ENCODE measurements around the gene PIK3AP1. TPM values are rescaled to one million over a fixed set of nuclear protein-coding genes. Genes with fewer than 3 reads are reported as not detected.

Gene PIK3AP1
- total RNA-seq, 1 experiment from 2014 or later, result 7.1 TPM

- no peaks in the 10 kb centered on the region for H4K20me1 ChIP-seq (ENCODE audit: insufficient read depth)
- H3K27me3 ChIP-seq (ENCODE audit: insufficient read depth, low read length), result no peaks in the 10 kb centered on the region
- ATAC-seq (no peak), DNase-seq (ENCODE audit: low read depth, low spot score) (no peak)
- no peaks in the 10 kb centered on the region for H3K36me3 ChIP-seq (ENCODE audit: control insufficient read depth in 1 of 2, insufficient read depth in 2 of 2, low read length in 2 of 2)
- no peak overlapping the region for H2AFZ ChIP-seq (ENCODE audit: low read depth, low read length, poor library complexity, severe bottlenecking)
- no peak for TF ChIP-seq RAD21 (IDR thresholded peaks at IDR 0.05; ENCODE audit: low read depth)
- no peak for TF ChIP-seq REST (IDR thresholded peaks at IDR 0.05; ENCODE audit: low read depth)
- TF ChIP-seq SP1 (IDR thresholded peaks at IDR 0.05; ENCODE audit: low read depth), result no peak
- no peak for TF ChIP-seq MAX (IDR thresholded peaks at IDR 0.05)
- TF ChIP-seq CEBPB (IDR thresholded peaks at IDR 0.05; ENCODE audit: low read depth), result no peak
- no peak for TF ChIP-seq JUND (IDR thresholded peaks at IDR 0.05)
- TF ChIP-seq CBX3 (IDR thresholded peaks at IDR 0.05; ENCODE audit: low read depth), result no peak
- no peak overlapping the region for H3K4me2 ChIP-seq (ENCODE audit: low read length)
- 0 out of 4 replicates have a peak, but pooled peaks cover 0 to 3% of the 10 kb centered on the region in 2 experiments for H3K4me1 ChIP-seq (ENCODE audit: control insufficient read depth in 1 of 2, insufficient read depth in 2 of 2, low read length in 2 of 2)
- H3K9me2 ChIP-seq (ENCODE audit: insufficient read depth), result no peaks in the 10 kb centered on the region
- no TSS peak for BruUV-seq (replicated peaks)
- intact Hi-C loops (cut with micrococcal nuclease), result no loop called here
- H3K9me3 ChIP-seq (ENCODE audit: control insufficient read depth in 1 of 2, insufficient read depth in 1 of 2, low read depth in 1 of 2, low read length in 2 of 2), result no peaks in the 10 kb centered on the region
- H3K27ac ChIP-seq (ENCODE audit: low read depth, low read length), result no peak overlapping the region
- no peaks in the 10 kb centered on the region for H3K79me2 ChIP-seq (ENCODE audit: insufficient read depth, low read length)
- ChIA-PET CTCF (no interaction called here), RAD21 (ENCODE audit: low non-redundant PET in 1 of 2, low total read pairs in 2 of 2, uncharacterized antibody in 2 of 2, unreplicated experiment in 2 of 2) (no interaction called here), POLR2A (no interaction called here)
- H3K4me3 ChIP-seq (replicated peaks in 1 of 2; ENCODE audit: low read depth in 1 of 2, low read length in 2 of 2), result no peak overlapping the region
- no peak overlapping the region for H3K9ac ChIP-seq (ENCODE audit: low read length)
Observed at GRCh38 chr10:96683710-96684109, 36.6 kb downstream of the PIK3AP1 start.

- H3K79me2 ChIP-seq (ENCODE audit: insufficient read depth, low read length), result no peaks in the 10 kb centered on the region
- no peak overlapping the region for H3K4me2 ChIP-seq (ENCODE audit: low read length)
- H3K9me2 ChIP-seq (ENCODE audit: insufficient read depth), result no peaks in the 10 kb centered on the region
- no peak for ATAC-seq
- no peak for TF ChIP-seq SRF (IDR thresholded peaks at IDR 0.05; ENCODE audit: low read depth)
- TF ChIP-seq ZFX (IDR thresholded peaks at IDR 0.05), result no peak
- TF ChIP-seq CEBPB (IDR thresholded peaks at IDR 0.05; ENCODE audit: low read depth), result no peak
- TF ChIP-seq ZNF274 (IDR thresholded peaks at IDR 0.05; ENCODE audit: low read depth, low read length), result no peak
- no peak for TF ChIP-seq POLR2AphosphoS5 (IDR thresholded peaks at IDR 0.05; ENCODE audit: low read depth, low read length)
- TF ChIP-seq ELF1 (IDR thresholded peaks at IDR 0.05; ENCODE audit: borderline replicate concordance, low read depth), result no peak
- TF ChIP-seq JUND (IDR thresholded peaks at IDR 0.05), result no peak
- H3K27me3 ChIP-seq (ENCODE audit: insufficient read depth, low read length), result no peaks in the 10 kb centered on the region
- H3K9me3 ChIP-seq (ENCODE audit: control insufficient read depth in 1 of 2, insufficient read depth in 1 of 2, low read depth in 1 of 2, low read length in 2 of 2), result no peaks in the 10 kb centered on the region
- H3K4me1 ChIP-seq (ENCODE audit: control insufficient read depth in 1 of 2, insufficient read depth in 2 of 2, low read length in 2 of 2), result 0 out of 4 replicates have a peak, but pooled peaks cover 0 to 3% of the 10 kb centered on the region in 2 experiments
- intact Hi-C loops (cut with micrococcal nuclease), result no loop called here
- H3K4me3 ChIP-seq (replicated peaks in 1 of 2; ENCODE audit: low read depth in 1 of 2, low read length in 2 of 2), result no peak overlapping the region
- no TSS peak for BruUV-seq (replicated peaks)
- no peak overlapping the region for H3K27ac ChIP-seq (ENCODE audit: low read depth, low read length)
- RAD21 ChIA-PET (ENCODE audit: low non-redundant PET in 1 of 2, low total read pairs in 2 of 2, uncharacterized antibody in 2 of 2, unreplicated experiment in 2 of 2), result no interaction called here
- CTCF ChIA-PET, result no interaction called here
- no peak for DNase-seq (ENCODE audit: low read depth, low spot score)
- no peak overlapping the region for H2AFZ ChIP-seq (ENCODE audit: low read depth, low read length, poor library complexity, severe bottlenecking)
- no peak overlapping the region for H3K9ac ChIP-seq (ENCODE audit: low read length)
- POLR2A ChIA-PET, result no interaction called here
- H4K20me1 ChIP-seq (ENCODE audit: insufficient read depth), result no peaks in the 10 kb centered on the region
- no peaks in the 10 kb centered on the region for H3K36me3 ChIP-seq (ENCODE audit: control insufficient read depth in 1 of 2, insufficient read depth in 2 of 2, low read length in 2 of 2)
Observed at GRCh38 chr10:96683065-96683464, 37.2 kb downstream of the PIK3AP1 start.

Measured in HCT116 (cell line).